ENCODE measurements around the gene KCNT1. TPM values are rescaled to one million over a fixed set of nuclear protein-coding genes. Genes with fewer than 3 reads are reported as not detected.

KCNT1 gene
- total RNA-seq, 2 donors from 2014 or later: 0.23 to 0.37 TPM

DNA sequence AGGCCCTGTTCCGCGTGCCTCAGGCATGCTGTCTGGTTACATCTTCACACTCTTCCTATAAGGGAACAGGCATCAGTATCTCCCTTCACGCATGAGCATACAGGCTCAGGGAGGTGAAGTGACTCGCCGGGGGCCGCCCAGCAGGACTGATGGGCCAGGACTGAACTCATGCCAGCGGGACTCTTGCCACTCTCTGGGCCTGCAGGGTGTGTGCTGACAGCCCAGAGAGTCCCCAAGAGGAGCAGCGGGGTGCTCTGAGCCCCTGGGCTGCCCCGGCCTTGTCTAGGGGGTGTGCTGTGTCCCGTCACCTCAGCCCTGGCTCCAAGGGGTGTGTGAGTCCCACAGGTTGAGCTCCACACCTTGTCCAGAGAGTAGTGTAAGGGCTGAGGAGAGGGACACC, 9.9 kb downstream of the KCNT1 start:
- ATAC-seq: no peak
- no peak overlapping the region for H3K4me3 Mint-ChIP-seq
- H3K27me3 Mint-ChIP-seq: peaks cover 42% of the 10 kb centered on the region
- no peaks in the 10 kb centered on the region for H3K36me3 Mint-ChIP-seq (ENCODE audit: low read depth)
- no peaks in the 10 kb centered on the region for H3K9me3 ChIP-seq (ENCODE audit: control insufficient read depth, low read length, poor library complexity, severe bottlenecking)
- DNase-seq: no peak
- no peak overlapping the region for H3K27ac Mint-ChIP-seq
- peaks cover 5% of the 10 kb centered on the region for H3K4me1 Mint-ChIP-seq

DNA sequence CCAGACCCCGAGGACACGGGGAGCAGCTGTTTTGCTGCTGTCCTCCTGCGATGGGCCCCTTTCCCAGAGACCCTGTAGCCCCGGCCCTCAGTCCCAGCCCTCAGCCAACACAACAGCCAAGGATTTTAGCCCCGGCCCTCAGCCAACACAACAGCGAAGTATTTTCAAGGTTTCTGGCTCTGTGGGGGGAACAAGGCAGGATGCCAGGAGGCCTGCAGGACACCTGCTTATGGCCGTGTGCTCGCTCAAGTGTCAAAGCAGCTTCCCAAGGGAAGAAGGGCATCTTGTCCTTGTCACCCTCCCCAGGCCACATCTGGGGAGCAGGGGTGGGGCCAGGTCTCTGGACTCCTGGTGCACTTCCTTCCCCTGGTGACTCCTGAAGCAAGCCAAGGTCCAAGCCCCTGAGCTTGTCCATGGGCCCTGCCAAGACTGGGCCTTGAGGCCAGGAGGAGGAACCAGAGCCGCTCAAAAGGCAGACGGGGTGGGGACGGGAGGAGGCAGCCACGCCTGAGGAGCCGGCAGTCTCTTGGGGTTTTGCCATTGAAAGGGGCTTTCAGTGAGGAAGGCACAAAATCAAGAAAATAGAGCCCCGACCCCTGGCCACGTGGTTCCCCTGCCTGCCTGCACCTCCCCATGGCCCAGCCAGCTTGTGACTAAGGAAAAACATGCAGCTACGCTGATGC, 10.8 kb downstream of the KCNT1 start:
- H3K9me3 ChIP-seq (ENCODE audit: control insufficient read depth, low read length, poor library complexity, severe bottlenecking): no peaks in the 10 kb centered on the region
- Mint-ChIP-seq H3K27me3 (peaks cover 47% of the 10 kb centered on the region), H3K4me1 (peaks cover 4% of the 10 kb centered on the region), H3K4me3 (no peak overlapping the region), H3K27ac (no peak overlapping the region), H3K36me3 (ENCODE audit: low read depth) (no peaks in the 10 kb centered on the region)
- no peak for DNase-seq
- ATAC-seq: no peak

DNA sequence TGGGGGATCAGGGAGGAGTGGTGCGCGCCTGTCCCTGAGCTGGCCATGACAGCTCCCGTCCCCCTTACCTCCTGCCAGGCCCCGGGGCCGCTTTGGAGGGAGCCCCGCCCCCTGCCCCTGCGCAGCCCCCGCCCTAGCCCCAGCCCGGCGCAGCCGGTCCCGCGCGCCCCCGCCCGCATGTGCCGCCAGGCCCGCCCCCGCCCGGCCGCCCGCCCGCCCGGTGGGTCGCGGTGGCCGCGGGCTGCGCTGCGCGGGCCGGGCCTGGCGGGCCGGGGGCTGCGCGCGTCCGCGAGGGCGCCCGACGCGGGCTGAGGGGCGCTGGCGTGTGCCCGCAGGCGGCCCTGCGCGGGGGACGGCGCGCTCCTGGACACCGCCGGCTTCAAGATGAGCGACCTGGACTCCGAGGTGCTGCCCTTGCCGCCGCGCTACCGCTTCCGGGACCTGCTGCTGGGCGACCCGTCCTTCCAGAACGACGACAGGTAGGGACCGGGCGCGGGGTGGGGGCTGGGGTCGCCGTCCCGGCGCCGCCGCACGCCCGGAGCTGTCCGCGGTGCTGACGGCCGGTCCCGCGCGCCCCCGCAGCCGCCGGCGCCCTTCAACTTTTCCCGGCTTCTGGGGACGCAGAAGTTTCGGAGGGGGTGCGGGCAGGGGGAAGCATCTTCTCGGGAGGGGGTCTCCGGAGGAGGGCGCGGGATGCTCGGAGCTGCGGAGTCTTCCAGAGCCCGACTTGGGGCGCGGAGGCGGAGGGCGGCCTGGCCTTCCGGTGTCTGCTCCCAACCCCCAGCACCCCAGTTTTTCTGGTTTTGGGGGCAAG, 12.5 kb downstream of the KCNT1 start:
- ATAC-seq (no peak), DNase-seq (no peak)
- no peak overlapping the region for H3K4me3 Mint-ChIP-seq
- H3K27ac Mint-ChIP-seq: no peak overlapping the region
- H3K27me3 Mint-ChIP-seq: peaks cover 54% of the 10 kb centered on the region
- peaks cover 4% of the 10 kb centered on the region for H3K4me1 Mint-ChIP-seq
- H3K9me3 ChIP-seq (ENCODE audit: control insufficient read depth, low read length, poor library complexity, severe bottlenecking): no peaks in the 10 kb centered on the region
- H3K36me3 Mint-ChIP-seq (ENCODE audit: low read depth): no peaks in the 10 kb centered on the region

DNA sequence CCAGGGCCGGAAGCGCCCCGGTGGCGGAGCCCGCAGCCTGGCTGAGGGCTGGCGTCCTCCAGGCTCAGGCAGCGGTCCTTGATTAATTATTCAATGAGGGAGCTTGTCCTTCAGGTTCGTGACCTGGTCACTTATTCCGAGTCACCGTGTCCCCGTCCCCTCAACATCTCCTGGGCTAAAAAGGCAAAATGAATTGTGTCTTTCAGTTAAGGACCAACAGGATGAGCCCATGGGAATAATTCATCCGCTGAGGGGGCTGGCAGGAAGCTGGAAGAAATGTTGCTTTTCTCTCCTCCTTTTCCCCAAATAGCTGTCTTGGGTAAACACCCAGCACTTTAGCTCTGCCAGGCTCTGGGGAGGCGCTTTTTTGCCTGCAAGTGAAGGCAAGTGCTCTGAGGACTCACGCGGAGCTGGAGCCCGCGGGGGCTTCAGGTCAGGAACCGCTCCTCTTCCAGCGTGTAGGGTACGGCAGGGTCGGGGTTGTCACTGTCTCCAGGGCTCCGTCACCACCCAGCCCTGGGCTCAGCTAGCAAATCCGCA, 13.1 kb downstream of the KCNT1 start:
- no peak overlapping the region for H3K27ac Mint-ChIP-seq
- H3K9me3 ChIP-seq (ENCODE audit: control insufficient read depth, low read length, poor library complexity, severe bottlenecking): no peaks in the 10 kb centered on the region
- H3K27me3 Mint-ChIP-seq: peaks cover 54% of the 10 kb centered on the region
- DNase-seq: no peak
- peaks cover 4% of the 10 kb centered on the region for H3K4me1 Mint-ChIP-seq
- H3K4me3 Mint-ChIP-seq: no peak overlapping the region
- no peaks in the 10 kb centered on the region for H3K36me3 Mint-ChIP-seq (ENCODE audit: low read depth)
- no peak for ATAC-seq

DNA sequence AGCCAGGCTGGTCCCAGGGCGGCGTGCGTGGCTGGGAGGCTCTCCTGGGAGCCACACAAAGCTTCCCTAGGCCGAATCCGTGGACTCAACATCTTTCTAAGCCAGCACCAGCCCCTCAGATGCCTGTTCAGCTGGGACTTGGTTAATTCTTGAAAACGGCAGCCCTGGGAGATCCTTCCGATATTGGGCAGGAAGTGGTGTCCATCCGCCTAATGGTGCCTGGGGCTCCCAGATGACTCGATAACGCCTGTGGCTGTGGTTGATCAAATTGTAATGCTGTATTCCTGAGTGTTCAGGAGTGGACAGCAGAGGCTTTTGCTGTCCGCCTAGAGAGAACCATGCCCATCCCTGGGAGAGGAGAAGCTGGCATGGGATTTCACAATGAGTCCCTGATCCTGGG, 14.1 kb downstream of the KCNT1 start:
- Mint-ChIP-seq H3K4me1 (peaks cover 4% of the 10 kb centered on the region), H3K27ac (no peak overlapping the region), H3K27me3 (peaks cover 54% of the 10 kb centered on the region), H3K4me3 (no peak overlapping the region), H3K36me3 (ENCODE audit: low read depth) (no peaks in the 10 kb centered on the region)
- H3K9me3 ChIP-seq (ENCODE audit: control insufficient read depth, low read length, poor library complexity, severe bottlenecking): no peaks in the 10 kb centered on the region
- no peak for ATAC-seq
- no peak for DNase-seq

DNA sequence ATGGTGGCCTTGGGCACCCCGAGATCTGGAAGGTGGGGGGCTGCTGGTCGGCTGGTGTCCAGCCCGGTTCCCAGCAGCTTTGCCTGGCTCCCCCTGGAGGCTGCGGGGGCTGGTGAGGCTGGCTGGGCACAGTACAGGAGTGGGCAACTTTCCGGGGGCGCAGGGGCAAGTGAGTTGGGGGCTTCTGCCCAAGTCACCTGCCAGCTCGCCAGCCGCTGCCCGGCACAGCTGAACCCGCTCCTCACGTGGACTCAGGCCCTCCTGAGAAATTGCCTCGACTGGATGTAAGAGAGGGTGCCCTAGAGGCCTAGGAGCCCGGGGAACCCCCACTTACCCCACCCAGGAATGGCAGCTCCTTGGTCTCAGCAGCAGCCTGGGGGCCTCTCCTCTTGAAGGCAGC, 15.4 kb downstream of the KCNT1 start:
- DNase-seq (no peak), ATAC-seq (no peak)
- Mint-ChIP-seq H3K36me3 (ENCODE audit: low read depth) (no peaks in the 10 kb centered on the region), H3K4me1 (peaks cover 4% of the 10 kb centered on the region), H3K27ac (no peak overlapping the region), H3K27me3 (peaks cover 41% of the 10 kb centered on the region), H3K4me3 (no peak overlapping the region)
- H3K9me3 ChIP-seq (ENCODE audit: control insufficient read depth, low read length, poor library complexity, severe bottlenecking): no peaks in the 10 kb centered on the region

DNA sequence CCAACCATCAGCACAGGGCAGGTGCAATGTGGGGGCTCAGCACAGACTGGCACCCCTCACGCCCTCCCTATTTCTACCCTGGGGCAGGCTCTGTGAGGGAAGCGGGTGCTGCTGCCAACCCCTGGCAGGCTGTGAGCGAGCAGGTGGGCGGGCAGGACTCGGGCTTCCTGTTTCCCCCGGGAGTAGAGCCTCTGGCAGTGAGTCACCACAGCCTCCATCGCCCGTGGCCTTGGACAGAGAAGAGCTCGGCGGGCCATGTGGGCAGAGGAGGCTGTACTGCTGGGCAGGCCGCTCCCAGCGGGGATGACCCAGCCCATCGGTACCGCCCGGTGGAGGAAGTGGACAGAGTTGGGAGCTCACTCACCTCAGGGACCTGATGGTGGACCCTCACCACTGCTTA, 16.6 kb downstream of the KCNT1 start:
- DNase-seq: no peak
- no peaks in the 10 kb centered on the region for H3K36me3 Mint-ChIP-seq (ENCODE audit: low read depth)
- H3K4me1 Mint-ChIP-seq: peaks cover 4% of the 10 kb centered on the region
- peaks cover 38% of the 10 kb centered on the region for H3K27me3 Mint-ChIP-seq
- H3K4me3 Mint-ChIP-seq: no peak overlapping the region
- no peaks in the 10 kb centered on the region for H3K9me3 ChIP-seq (ENCODE audit: control insufficient read depth, low read length, poor library complexity, severe bottlenecking)
- no peak for ATAC-seq
- H3K27ac Mint-ChIP-seq: no peak overlapping the region

DNA sequence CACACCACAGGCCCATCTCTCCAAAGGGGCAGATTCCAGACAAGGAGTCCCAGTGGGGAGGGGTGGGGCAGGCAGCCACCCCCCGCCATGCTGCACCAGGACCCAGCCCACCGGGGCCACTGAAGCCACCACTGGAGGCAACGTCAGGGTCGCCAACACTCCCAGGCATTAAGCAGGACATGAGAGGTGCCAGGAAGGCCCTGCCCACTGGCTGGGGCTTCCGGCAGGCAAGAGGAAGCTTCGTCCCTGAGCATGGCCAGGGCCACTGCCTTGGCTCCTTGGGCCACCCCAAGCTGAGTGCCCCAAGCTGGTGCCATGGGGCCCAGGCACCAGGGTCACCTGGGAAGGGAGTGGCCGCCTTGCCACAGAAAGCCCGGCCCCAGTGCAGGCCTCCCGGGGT, 17.5 kb downstream of the KCNT1 start:
- H3K27me3 Mint-ChIP-seq: peaks cover 35% of the 10 kb centered on the region
- H3K27ac Mint-ChIP-seq: no peak overlapping the region
- H3K9me3 ChIP-seq (ENCODE audit: control insufficient read depth, low read length, poor library complexity, severe bottlenecking): no peaks in the 10 kb centered on the region
- no peak for DNase-seq
- H3K4me1 Mint-ChIP-seq: peaks cover 2% of the 10 kb centered on the region
- H3K4me3 Mint-ChIP-seq: no peak overlapping the region
- no peak for ATAC-seq
- no peaks in the 10 kb centered on the region for H3K36me3 Mint-ChIP-seq (ENCODE audit: low read depth)

DNA sequence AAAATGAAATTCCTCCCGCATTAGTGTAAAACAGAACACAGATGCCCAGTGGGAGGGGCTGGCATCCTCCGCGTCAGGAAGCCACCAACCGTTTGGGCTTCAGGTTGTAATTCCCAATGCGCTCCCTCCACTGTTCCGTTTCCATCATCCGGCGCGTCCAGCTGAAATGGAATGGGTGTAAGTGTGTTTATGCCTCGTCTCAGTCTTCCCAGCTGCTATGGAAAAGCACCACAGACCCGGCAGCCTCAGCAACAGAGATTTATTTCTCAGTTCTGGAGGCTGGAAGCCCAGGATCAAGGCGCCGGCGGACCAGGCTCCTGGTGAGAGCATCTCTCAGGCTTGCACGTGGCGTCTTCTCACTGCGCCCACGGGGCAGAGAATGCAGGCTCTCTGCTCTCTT, 20.4 kb downstream of the KCNT1 start:
- H3K4me1 Mint-ChIP-seq: peaks cover 2% of the 10 kb centered on the region

DNA sequence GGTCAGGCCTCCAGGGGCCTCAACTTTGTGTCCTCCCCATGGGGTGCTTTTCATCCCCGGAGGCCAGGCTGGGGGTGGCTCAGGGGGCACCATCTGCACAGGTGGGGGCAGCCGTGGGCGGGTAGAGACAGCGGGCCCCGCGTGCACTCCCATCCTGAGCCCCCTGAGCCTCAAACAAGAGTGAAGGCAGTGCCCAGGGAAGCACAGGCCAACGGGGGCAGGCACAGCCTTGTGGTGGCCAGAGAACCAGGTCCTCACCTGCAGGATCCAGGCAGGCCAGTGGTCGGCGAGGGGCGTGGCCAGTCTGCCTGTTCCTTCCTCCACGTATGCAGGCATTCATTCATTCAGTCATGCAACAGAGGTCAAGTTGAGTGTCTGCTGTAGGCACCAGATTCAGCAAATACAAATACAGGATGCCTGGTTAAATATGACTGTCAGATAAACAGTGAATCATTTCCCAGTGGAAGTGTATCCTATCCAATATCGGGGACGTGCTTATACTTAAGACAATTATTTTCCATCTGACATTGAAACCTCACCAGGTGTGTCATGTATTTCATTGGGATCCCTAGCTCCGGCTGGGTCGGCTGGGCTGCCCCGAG, 22.3 kb downstream of the KCNT1 start:
- peaks cover 4% of the 10 kb centered on the region for H3K4me1 Mint-ChIP-seq
- H3K4me3 Mint-ChIP-seq: no peak overlapping the region
- no peak for DNase-seq
- H3K27ac Mint-ChIP-seq: no peak overlapping the region
- no peak for ATAC-seq
- H3K27me3 Mint-ChIP-seq: peaks cover 23% of the 10 kb centered on the region
- no peaks in the 10 kb centered on the region for H3K9me3 ChIP-seq (ENCODE audit: control insufficient read depth, low read length, poor library complexity, severe bottlenecking)
- H3K36me3 Mint-ChIP-seq (ENCODE audit: low read depth): peaks cover 3% of the 10 kb centered on the region

More for the DNA sequence above, 20.4 kb downstream of the KCNT1 start:
- no peaks in the 10 kb centered on the region for H3K9me3 ChIP-seq (ENCODE audit: control insufficient read depth, low read length, poor library complexity, severe bottlenecking)
- Mint-ChIP-seq H3K27me3 (peaks cover 21% of the 10 kb centered on the region), H3K27ac (no peak overlapping the region), H3K36me3 (ENCODE audit: low read depth) (no peaks in the 10 kb centered on the region), H3K4me3 (no peak overlapping the region)
- DNase-seq (no peak), ATAC-seq (no peak)

DNA sequence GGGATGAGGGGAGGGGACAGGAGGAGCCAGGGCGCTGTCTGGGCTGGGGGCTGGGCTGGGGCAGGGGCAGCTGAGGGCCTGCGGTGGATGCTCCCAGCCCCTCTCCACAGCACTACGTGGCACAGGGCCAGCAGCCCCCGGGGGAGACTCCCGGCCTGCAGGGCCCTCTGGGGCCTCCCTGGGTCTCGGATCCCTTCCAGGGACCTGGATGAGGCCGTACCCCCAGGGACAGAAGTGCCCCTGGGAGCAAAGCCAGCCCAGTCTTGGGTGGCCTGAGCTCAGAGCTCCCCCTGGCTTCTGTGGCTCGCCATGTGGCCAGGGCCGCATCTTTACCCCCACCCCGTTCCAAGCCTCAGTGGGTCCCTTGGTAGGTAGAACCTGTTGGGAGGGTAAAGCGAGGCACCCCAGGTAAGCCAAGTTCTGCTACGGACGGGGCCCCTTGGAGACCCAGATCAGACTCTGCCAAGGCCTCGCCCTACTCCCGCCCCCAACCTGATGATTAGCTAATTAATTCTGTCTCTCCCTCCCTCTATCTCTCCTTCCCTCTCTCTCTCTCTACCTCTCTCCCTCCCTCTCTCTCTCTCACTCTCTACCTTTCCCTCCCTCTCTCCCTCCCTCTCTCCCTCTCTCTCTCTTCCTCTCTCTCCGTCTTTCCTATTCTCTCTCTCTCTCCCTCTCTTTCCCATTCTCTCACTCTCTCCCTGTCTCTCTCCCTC, 24.3 kb downstream of the KCNT1 start:
- no peaks in the 10 kb centered on the region for H3K9me3 ChIP-seq (ENCODE audit: control insufficient read depth, low read length, poor library complexity, severe bottlenecking)
- no peak for DNase-seq
- H3K4me1 Mint-ChIP-seq: peaks cover 4% of the 10 kb centered on the region
- H3K36me3 Mint-ChIP-seq (ENCODE audit: low read depth): peaks cover 3% of the 10 kb centered on the region
- H3K27ac Mint-ChIP-seq: no peak overlapping the region
- H3K4me3 Mint-ChIP-seq: no peak overlapping the region
- no peak for ATAC-seq
- peaks cover 23% of the 10 kb centered on the region for H3K27me3 Mint-ChIP-seq

DNA sequence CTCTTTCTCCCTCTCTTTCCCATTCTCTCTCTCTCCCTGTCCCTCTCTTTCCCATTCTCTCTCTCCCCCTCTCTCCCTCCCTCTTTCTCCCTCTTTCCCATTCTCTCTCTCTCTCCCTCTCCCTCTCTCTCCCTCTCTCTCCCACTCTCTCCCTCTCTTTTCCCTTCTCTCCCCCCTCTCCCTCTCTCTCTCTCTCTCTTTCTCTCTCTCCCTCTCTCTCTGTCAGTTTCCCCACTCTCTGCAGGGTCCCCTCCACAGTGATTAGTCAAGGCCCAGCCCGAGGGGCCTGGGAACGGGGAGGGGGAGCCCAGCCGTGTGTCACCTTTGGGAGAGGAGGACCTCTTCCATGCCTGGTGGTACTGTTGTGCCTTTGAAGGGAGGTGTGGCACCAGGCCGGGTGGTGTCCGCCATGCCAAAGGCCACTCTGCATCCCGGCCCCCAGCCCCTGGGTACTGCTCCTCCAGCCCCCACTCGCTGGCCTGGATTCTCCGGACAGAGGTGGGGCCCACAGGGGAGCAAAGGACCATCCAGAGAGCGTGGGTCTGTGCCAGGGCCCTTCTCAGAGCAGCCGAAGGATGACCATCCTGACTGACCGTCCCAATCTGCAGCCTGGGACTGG, 25.4 kb downstream of the KCNT1 start:
- no peak for ATAC-seq
- H3K9me3 ChIP-seq (ENCODE audit: control insufficient read depth, low read length, poor library complexity, severe bottlenecking): no peaks in the 10 kb centered on the region
- DNase-seq: no peak
- Mint-ChIP-seq H3K27me3 (peaks cover 23% of the 10 kb centered on the region), H3K4me1 (peaks cover 4% of the 10 kb centered on the region), H3K27ac (no peak overlapping the region), H3K36me3 (ENCODE audit: low read depth) (peaks cover 3% of the 10 kb centered on the region), H3K4me3 (no peak overlapping the region)

Data from T-helper 17 cell (primary cell).